Aorta (tissue), 5 donors: Measurements from ENCODE around the gene RAD23A. TPM values are rescaled to one million over a fixed set of nuclear protein-coding genes. Genes with fewer than 3 reads are reported as not detected.

ENCODE experiments used
- ATAC-seq: fragments of 200-7000 bp; cut with Tn5 transposase; one replicate; pipeline ENCODE4 v1.9.1; 2022; ENCODE audit warnings: moderate library complexity; ENCODE audit not compliant: low FRiP score
- DNase-seq, 2 donors: peaks; one replicate each; pipeline ENCODE4 v3.0.0-alpha.2; 2020
- H3K27ac ChIP-seq, 2 donors: one replicate each; pipeline ENCODE4 v1.5.1; 2013; ENCODE audit warnings: low read length in 2 of 2, mild to moderate bottlenecking in 2 of 2, moderate library complexity in 2 of 2, control low read depth in 1 of 2, inconsistent platforms in 1 of 2, low read depth in 1 of 2
- H3K27me3 ChIP-seq, 2 donors: one replicate each; pipeline ENCODE4 v1.6.1; 2013; ENCODE audit warnings: control low read depth in 1 of 2, low read length in 1 of 2, mild to moderate bottlenecking in 1 of 2, moderate library complexity in 1 of 2; ENCODE audit not compliant: insufficient read depth in 2 of 2, control insufficient read depth in 1 of 2
- H3K36me3 ChIP-seq, 2 donors: one replicate each; pipeline ENCODE4 v1.6.1; 2013; ENCODE audit warnings: control low read depth in 1 of 2, low read length in 1 of 2, mild to moderate bottlenecking in 1 of 2; ENCODE audit not compliant: insufficient read depth in 2 of 2, control insufficient read depth in 1 of 2
- H3K4me1 ChIP-seq, 2 donors: one replicate each; pipeline ENCODE4 v1.6.1; 2013; ENCODE audit warnings: low read length in 2 of 2, control low read depth in 1 of 2, mild to moderate bottlenecking in 1 of 2, moderate library complexity in 1 of 2; ENCODE audit not compliant: insufficient read depth in 2 of 2, control insufficient read depth in 1 of 2
- H3K4me3 ChIP-seq, 2 donors: one replicate each; pipeline ENCODE4 v1.5.1; 2013; ENCODE audit warnings: low read length in 2 of 2, control low read depth in 1 of 2, mild to moderate bottlenecking in 1 of 2
- H3K9me3 ChIP-seq: one replicate; pipeline ENCODE4 v1.6.1; 2013; ENCODE audit warnings: mild to moderate bottlenecking, low read length; ENCODE audit not compliant: control insufficient read depth
- WGBS, 2 donors: extraction: QIAGEN DNeasy Blood & Tissue Kit; methylation state at CpG; one replicate each; pipeline ENCODE4 v1.1.7; 2013; 5-methylcytosine and 5-hydroxymethylcytosine counted together
- intact Hi-C, 2 donors: fragments of 100-400 bp; cut with DNase I; formaldehyde crosslinking; loops; one replicate each; pipeline versions ENCODE4 v1.14.2 to v1.15.0; 2022
- polyA plus RNA-seq, 2 donors: library from polyadenylated mRNA; stranded (reverse); fragments of 200-250 nt; gene quantifications; one replicate each; pipeline ENCODE4 v1.2.3, GENCODE V29; 2013
- total RNA-seq, 2 donors: library from RNA; stranded (reverse); fragmentation: NEBNext Ultra II Directional; extraction: Animal tissue kit (Norgen Biotek cat#: 25700); gene quantifications; one replicate each; pipeline ENCODE4 v1.2.1, GENCODE V29; 2021
- donor health status: healthy with polysubstance abuse.
- donor health status: Bipolar disorder and iron deficiency.
- donor health status: DM: no; HTN: no; CAD: no.
- donor health status: DM: no; HTN: no; CAD: no.
- donor health status: DM: yes; HTN: yes; CAD: no.

Gene RAD23A
- total and polyA plus RNA-seq, 4 donors, result 72.4 to 154 (median 93.5) TPM

DNA sequence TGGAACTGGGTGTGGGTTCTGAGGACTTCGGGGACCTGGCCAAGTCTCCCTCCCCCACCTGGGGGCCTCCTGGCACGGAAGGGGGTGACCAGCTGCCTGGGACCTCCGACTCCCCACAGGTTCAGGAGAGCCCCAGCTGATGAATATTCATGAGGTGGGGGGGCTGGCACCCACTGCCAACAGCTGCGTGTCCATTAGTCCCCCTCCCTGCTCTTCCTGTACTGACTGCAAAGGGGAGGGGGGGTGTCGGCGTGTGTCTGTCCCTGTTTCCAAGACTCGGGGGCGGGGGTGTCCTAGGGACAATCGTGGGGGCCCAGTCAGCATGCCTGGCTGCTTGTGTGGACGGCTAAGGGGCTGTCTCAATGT is 39.0 kb downstream of the RAD23A start:
- H3K36me3 ChIP-seq, result no peaks in the 10 kb centered on the region
- no peaks in the 10 kb centered on the region for H3K4me1 ChIP-seq
- intact Hi-C loops, result no loop called here
- no peaks in the 10 kb centered on the region for H3K27me3 ChIP-seq
- no peak overlapping the region for H3K27ac ChIP-seq
- WGBS, 2 donors, result 39 to 40% methylated on average over 10 of the region's 10 CpGs
- no peaks in the 10 kb centered on the region for H3K9me3 ChIP-seq
- DNase-seq (no peak), ATAC-seq (no peak)
- no peak overlapping the region for H3K4me3 ChIP-seq

- Histone ChIP-seq H3K36me3 (no peaks in the 10 kb centered on the region), H3K4me3 (no peak overlapping the region), H3K9me3 (no peaks in the 10 kb centered on the region), H3K27ac (no peak overlapping the region), H3K4me1 (no peaks in the 10 kb centered on the region), H3K27me3 (no peaks in the 10 kb centered on the region)
- DNase-seq (no peak), ATAC-seq (peak; percentile 53)
- intact Hi-C loops, result no loop called here
- 70 to 71% methylated on average over 16 of the region's 16 CpGs for WGBS, 2 donors
Observed at GRCh38 chr19:12985049-12985776, 39.6 kb downstream of the RAD23A start.

- ATAC-seq (no peak), DNase-seq (no peak)
- Histone ChIP-seq H3K4me1 (no peaks in the 10 kb centered on the region), H3K27ac (no peak overlapping the region), H3K36me3 (no peaks in the 10 kb centered on the region), H3K9me3 (no peaks in the 10 kb centered on the region), H3K27me3 (no peaks in the 10 kb centered on the region), H3K4me3 (no peak overlapping the region)
- WGBS, 2 donors, result 94 to 96% methylated on average over 12 of the region's 12 CpGs
- intact Hi-C loops, result no loop called here
Observed at GRCh38 chr19:12986726-12987125, 41.1 kb downstream of the RAD23A start.

GRCh38 chr19:12987190-12987589 is 41.5 kb downstream of the RAD23A start:
- intact Hi-C loops, result no loop called here
- 87 to 90% methylated on average over 3 of the region's 3 CpGs for WGBS, 2 donors
- no peak overlapping the region for H3K27ac ChIP-seq
- no peaks in the 10 kb centered on the region for H3K27me3 ChIP-seq
- ATAC-seq (no peak), DNase-seq (no peak)
- H3K9me3 ChIP-seq, result no peaks in the 10 kb centered on the region
- no peaks in the 10 kb centered on the region for H3K4me1 ChIP-seq
- no peak overlapping the region for H3K4me3 ChIP-seq
- H3K36me3 ChIP-seq, result no peaks in the 10 kb centered on the region

- intact Hi-C loops, result no loop called here
- H3K4me3 ChIP-seq, result no peak overlapping the region
Observed at GRCh38 chr19:12987781-12988180, 42.1 kb downstream of the RAD23A start.

GRCh38 chr19:12990431-12990830 is 44.8 kb downstream of the RAD23A start:
- Histone ChIP-seq H3K9me3 (no peaks in the 10 kb centered on the region), H3K36me3 (no peaks in the 10 kb centered on the region), H3K4me1 (no peaks in the 10 kb centered on the region), H3K27me3 (no peaks in the 10 kb centered on the region), H3K27ac (no peak overlapping the region), H3K4me3 (no peak overlapping the region)
- ATAC-seq (no peak), DNase-seq (no peak)
- 60 to 61% methylated on average over 20 to 22 of the region's 22 CpGs for WGBS, 2 donors
- intact Hi-C loops, result no loop called here

More at GRCh38 chr19:12987781-12988180, 42.1 kb downstream of the RAD23A start:
- no peak for ATAC-seq
- 82 to 84% methylated on average over 10 of the region's 10 CpGs for WGBS, 2 donors
- no peaks in the 10 kb centered on the region for H3K36me3 ChIP-seq
- no peak overlapping the region for H3K27ac ChIP-seq
- no peak for DNase-seq
- no peaks in the 10 kb centered on the region for H3K9me3 ChIP-seq
- no peaks in the 10 kb centered on the region for H3K27me3 ChIP-seq
- H3K4me1 ChIP-seq, result no peaks in the 10 kb centered on the region

- no peaks in the 10 kb centered on the region for H3K9me3 ChIP-seq
- DNase-seq, result no peak
- 79 to 84% methylated on average over 3 of the region's 3 CpGs for WGBS, 2 donors
- no peaks in the 10 kb centered on the region for H3K4me1 ChIP-seq
- no peak for ATAC-seq
- no peaks in the 10 kb centered on the region for H3K36me3 ChIP-seq
- no peak overlapping the region for H3K27ac ChIP-seq
- H3K4me3 ChIP-seq, result no peak overlapping the region
- H3K27me3 ChIP-seq, result no peaks in the 10 kb centered on the region
- intact Hi-C loops, result no loop called here
Observed at GRCh38 chr19:12990853-12991252, 45.2 kb downstream of the RAD23A start.

DNA sequence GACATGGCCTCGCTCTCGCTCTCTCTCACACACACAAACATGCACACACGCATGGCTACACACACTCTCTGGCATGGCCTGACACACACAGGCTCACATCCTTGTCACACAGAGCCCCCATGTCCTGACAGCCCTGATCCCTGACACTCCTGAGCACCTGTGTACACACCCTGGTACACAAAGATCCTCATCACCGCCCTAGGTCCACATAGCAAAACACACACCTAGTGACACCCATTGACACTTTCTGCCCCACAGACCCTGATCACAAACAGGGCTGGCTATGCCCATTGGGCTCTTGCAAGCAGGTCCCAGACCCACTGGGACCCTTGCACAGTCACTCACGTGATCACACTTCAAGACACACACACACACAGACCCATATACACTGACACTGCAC is 45.6 kb downstream of the RAD23A start:
- 89 to 96% methylated on average over 5 of the region's 5 CpGs for WGBS, 2 donors
- H3K4me3 ChIP-seq, result no peak overlapping the region
- ATAC-seq, result no peak
- H3K36me3 ChIP-seq, result no peaks in the 10 kb centered on the region
- H3K27me3 ChIP-seq, result no peaks in the 10 kb centered on the region
- H3K4me1 ChIP-seq, result no peaks in the 10 kb centered on the region
- intact Hi-C loops, result no loop called here
- H3K27ac ChIP-seq, result no peak overlapping the region
- no peaks in the 10 kb centered on the region for H3K9me3 ChIP-seq
- no peak for DNase-seq

- Histone ChIP-seq H3K27me3 (no peaks in the 10 kb centered on the region), H3K27ac (no peak overlapping the region), H3K9me3 (no peaks in the 10 kb centered on the region), H3K36me3 (no peaks in the 10 kb centered on the region), H3K4me1 (no peaks in the 10 kb centered on the region), H3K4me3 (no peak overlapping the region)
- 95 to 96% methylated on average over 11 of the region's 11 CpGs for WGBS, 2 donors
- intact Hi-C loops, result no loop called here
- DNase-seq (no peak), ATAC-seq (no peak)
Observed at GRCh38 chr19:12992729-12993128, 47.1 kb downstream of the RAD23A start.
